Measurements from ENCODE around the gene DDX39A.

DNA sequence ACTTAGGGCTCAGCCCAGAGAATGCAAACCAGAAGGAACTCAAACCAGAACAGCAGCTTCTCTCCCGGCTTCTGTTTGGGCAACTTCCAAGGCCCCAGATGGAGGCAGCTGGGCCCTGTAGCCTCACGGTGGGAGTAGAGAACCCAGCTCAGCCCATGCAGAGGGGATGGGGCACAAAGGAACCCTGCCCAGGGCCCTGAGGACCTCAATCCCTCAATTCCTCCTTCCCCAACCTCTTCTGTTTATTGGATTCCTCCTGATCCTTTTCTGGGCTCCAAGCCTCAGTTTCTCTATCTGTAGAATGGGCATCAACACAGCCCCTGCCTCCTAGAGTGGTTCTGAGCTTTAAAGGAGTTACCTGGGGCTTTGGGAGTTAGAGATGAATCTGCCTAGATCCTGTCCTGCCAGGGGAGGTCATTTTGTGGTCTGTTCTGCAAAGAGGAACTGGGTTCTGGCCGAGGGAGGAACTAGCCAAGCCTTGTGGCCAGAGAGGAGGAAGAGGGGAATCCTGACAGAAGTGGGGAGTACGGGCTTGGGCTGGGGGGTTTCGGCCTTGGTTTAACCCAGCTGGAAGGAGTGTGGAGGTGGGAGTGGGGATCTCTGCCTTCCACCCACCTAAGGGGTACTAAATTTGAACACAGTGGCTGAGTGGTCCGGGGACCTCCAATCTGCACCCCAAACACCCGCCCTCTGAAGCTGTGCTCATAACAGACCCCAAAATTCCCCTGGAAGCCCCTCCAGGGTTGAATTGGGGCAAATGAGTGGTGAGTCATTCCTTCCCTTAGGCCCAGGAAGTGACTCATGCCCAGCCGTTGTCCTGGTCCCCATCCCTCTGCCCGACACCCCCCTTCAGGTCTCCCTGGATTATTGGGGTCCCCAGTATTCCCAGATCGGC is 35.2 kb downstream of the DDX39A start:
- TF ChIP-seq EZH2phosphoT487 (IDR thresholded peaks at IDR 0.05; ENCODE audit: insufficient read depth, low read depth) = no peak
- TF ChIP-seq EZH2 (IDR thresholded peaks at IDR 0.05; ENCODE audit: insufficient read depth, poor library complexity, severe bottlenecking) = no peak

All from GM23248 (cell line).